Fibroblast of villous mesenchyme (primary cell): ENCODE measurements around the gene KCNQ1OT1. TPM values are rescaled to one million over a fixed set of nuclear protein-coding genes. Genes with fewer than 3 reads are reported as not detected.

Experiments
- DNase-seq: peaks from one replicate; pipeline ENCODE4 v3.0.0-alpha.2; 2010; ENCODE audit warnings: low read depth
- H3K4me3 ChIP-seq: 2 replicates; pipeline ENCODE4 v1.5.1; 2011; ENCODE audit warnings: low read depth, mild to moderate bottlenecking, low read length
- CTCF ChIP-seq: IDR thresholded peaks from 2 replicates; pipeline ENCODE4 v1.5.1; 2012; ENCODE audit warnings: low read depth, mild to moderate bottlenecking, low read length; ENCODE audit not compliant: insufficient read depth
- total RNA-seq: library from RNA; depleted of rRNA; stranded (reverse); fragments of >200 nt; gene quantifications from 2 replicates; pipeline ENCODE4 v1.2.3, GENCODE V29; 2012

KCNQ1OT1 gene
- total RNA-seq, 1 donor: 6.0 TPM

DNA sequence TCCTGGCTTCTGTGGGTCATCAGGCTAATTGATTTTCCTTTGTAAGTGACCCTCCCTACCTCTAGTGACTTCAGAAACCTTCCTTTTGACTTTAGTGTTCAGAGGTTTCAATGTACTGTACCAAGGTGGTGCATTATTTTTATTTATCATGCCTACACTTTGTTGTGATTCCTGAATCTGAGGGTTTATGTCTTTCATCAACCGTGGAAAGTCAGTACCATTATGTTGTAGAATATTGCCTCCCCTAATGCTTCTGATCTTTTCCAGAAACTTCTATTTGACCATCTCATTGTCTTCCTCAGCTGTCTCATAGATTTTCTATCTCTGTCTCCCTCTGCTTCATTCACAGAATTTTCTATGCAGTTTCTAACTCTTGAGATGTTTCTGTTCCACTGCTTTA lies 105.5 kb downstream of the KCNQ1OT1 start:
- TF ChIP-seq CTCF: no peak
- no peak overlapping the region for H3K4me3 ChIP-seq
- DNase-seq: no peak

GRCh38 chr11:2593393-2593950 lies 106.3 kb downstream of the KCNQ1OT1 start:
- DNase-seq: no peak
- TF ChIP-seq CTCF: no peak
- H3K4me3 ChIP-seq: no peak overlapping the region

DNA sequence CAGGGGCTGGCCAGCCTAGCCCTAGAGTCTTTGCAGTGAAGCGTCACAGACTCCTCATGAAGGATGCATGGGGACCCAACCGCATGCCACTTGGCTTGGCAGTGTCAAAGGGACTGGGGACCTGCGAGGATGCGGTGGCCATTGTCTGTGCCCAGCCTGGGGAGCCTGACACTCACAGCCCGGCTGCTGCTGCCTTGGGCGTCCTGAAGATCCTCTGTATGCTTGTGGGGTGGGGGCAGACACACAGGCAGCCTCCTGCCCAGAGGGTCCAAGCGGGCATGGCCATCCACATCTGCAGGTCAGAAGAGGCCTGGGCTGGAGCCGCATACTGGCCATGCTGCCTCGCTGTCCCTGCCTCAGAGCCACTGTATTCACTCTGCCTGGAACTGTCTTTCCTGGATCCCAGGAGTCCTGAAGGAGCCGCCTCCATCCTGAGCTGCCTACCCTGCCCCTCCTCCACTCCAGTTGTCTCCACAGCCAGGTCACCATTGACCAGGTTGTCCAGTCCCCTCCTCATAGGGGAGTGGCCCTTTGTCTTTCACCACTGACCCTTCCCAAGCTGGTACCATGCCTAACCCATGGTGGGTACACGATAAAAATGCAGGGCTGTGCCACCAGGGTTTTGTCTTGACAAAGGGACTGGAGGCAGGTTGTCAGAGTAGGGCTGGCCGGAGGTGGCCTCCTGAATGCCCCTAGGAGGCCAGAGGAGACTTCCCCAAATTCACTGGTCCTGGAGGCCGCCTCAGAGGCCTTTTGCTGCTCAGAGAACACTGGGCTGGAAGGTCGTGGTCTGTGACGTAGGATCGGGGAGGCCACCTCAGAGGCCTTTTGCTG lies 107.0 kb downstream of the KCNQ1OT1 start:
- no peak overlapping the region for H3K4me3 ChIP-seq
- no peak for TF ChIP-seq CTCF

GRCh38 chr11:2591805-2592204 lies 108.0 kb downstream of the KCNQ1OT1 start:
- no peak for DNase-seq
- H3K4me3 ChIP-seq: no peak overlapping the region
- TF ChIP-seq CTCF: no peak

More for the DNA sequence above, 107.0 kb downstream of the KCNQ1OT1 start:
- DNase-seq: no peak

DNA sequence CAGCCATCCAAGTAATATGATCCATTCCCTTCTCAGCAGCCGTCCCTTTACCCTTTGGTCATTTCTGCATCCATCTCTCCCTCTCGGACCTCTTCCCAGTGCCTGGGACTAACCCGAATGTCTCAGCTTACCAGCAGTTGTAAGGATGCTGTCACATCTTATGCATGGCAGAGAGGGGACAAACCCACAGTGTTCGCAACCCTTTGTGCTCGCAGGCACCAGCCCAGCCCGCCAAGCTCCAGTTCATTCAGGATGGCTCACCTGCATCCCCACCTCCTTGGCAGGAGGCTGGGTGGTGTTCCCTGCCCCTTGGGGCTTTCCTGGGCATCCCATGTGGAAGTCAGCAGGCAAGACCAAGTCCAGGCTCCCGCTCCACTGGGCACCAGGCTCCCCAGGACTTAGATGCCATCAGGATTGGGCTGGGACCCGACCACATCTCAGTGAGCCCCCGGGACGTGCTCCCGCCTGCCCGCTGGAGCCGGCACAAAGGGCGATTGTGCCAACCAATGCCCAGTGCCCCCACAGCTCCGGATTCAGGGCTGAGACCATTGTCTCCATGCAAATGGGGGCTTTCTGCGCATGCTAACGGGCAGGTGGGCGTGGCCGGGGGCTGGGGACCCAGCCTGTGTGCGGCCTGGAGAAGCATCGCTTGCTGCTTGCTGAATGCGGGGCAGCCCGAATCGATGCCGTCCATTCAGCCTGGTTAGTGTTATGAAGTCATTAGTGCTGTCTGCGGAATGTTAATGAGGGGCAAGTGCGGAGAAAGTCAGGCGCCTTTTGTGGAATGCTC lies 108.6 kb downstream of the KCNQ1OT1 start:
- no peak for DNase-seq
- no peak for TF ChIP-seq CTCF
- no peak overlapping the region for H3K4me3 ChIP-seq

DNA sequence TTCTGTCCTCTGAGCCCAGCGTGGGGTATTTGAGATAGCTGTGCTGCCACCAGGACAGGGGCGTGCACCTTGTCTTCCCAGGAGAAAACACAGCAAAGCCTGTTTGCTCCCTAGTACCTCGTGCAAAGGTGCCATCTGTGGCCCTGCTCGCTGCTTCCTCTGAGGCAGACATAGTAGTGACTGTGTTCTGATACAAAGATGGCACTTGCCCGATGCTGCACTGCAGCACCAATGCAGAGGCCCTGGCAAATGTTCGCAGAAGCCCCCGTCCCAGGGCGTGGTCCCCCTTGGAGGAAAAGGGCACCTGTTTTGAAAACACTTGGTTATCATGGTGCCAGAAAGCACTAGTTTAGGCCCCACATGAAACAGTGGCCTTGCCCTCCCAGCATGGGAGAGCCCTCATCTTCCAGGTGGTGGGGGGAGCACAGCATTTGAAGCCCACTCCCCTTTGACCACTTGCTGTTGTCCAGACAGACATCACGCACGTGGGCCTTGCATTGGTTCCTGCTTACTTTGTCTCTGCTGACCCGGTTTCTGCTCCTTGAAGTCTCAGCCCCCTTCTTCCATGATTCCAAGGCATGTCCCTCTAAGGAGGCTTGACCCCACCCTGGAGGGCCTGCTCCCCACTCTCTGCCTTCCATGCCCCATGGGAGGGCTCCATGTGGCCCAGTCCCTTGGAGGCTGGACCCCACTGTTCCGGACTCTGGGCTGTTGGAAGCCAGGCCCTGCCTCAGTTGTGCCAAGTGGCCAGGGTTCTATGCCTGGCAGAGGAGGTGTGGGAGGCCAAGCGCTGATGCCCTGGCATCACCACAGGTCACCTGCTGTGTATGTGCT lies 109.4 kb downstream of the KCNQ1OT1 start:
- TF ChIP-seq CTCF: no peak
- no peak for DNase-seq
- H3K4me3 ChIP-seq: no peak overlapping the region
